Pancreas (tissue), 10 donors: ENCODE data around the gene PPP2R5E. TPM values are rescaled to one million over a fixed set of nuclear protein-coding genes. Genes with fewer than 3 reads are reported as not detected.

Source experiments
- ATAC-seq, 4 donors: fragments of 200-7000 bp; cut with Tn5 transposase; one replicate each; pipeline versions ENCODE4 v1.8.0 to v1.9.1; 2020; ENCODE audit warnings: mild to moderate bottlenecking in 4 of 4, moderate library complexity in 4 of 4
- DNase-seq, 6 donors: peaks; one replicate each; pipeline ENCODE4 v3.0.0-alpha.2; 2020
- FAIRE-seq: peaks from 2 replicates; lab custom pipeline; 2012; peaks lifted over from hg19 to GRCh38; lab: Jason Lieb, UNC
- H3K27ac ChIP-seq, 4 donors: fragments of 200-600 bp; sonication (generic); 1 replicate in 3 of 4; 2 replicates in 1 of 4; pipeline versions ENCODE4 v1.5.0 to v1.8.0; 2020
- H3K27me3 ChIP-seq, 4 donors: fragments of 200-600 bp; one replicate each; pipeline ENCODE4 v1.8.0; 2021
- H3K36me3 ChIP-seq, 3 donors: fragments of 200-600 bp; sonication (generic) in 1 of 3; one replicate each; pipeline versions ENCODE4 v1.5.0 to v1.8.0; 2020 to 2021
- H3K4me1 ChIP-seq, 3 donors: fragments of 200-600 bp; one replicate each; pipeline ENCODE4 v1.8.0; 2021
- H3K4me3 ChIP-seq, 4 donors: fragments of 200-600 bp; sonication (generic) in 2 of 4; one replicate each; pipeline versions ENCODE4 v1.5.0 to v1.8.0; 2020 to 2021
- H3K9me3 ChIP-seq, 4 donors: fragments of 200-600 bp; one replicate each; pipeline ENCODE4 v1.8.0; 2021
- WGBS, 2 donors: extraction: QIAGEN DNeasy Blood & Tissue Kit; methylation state at CpG; one replicate each; pipeline ENCODE4 v1.1.7; 2013; 5-methylcytosine and 5-hydroxymethylcytosine counted together
- intact Hi-C, 3 donors: fragments of 100-400 bp; cut with DNase I; formaldehyde crosslinking; loops; one replicate each; pipeline versions ENCODE4 v1.11.1 to v1.14.2; 2022
- polyA plus RNA-seq, 2 donors: library from polyadenylated mRNA; stranded (reverse); fragments of 200-250 nt; gene quantifications; one replicate each; pipeline ENCODE4 v1.2.3, GENCODE V29; 2013
- total RNA-seq, 6 donors: library from RNA; stranded (reverse); fragmentation: NEBNext Ultra II Directional in 4 of 6; extraction: Animal tissue kit (Norgen Biotek cat#: 25700) in 4 of 6; gene quantifications; one replicate each; pipeline versions ENCODE4 v1.2.1 to v1.2.4, GENCODE V29; 2021 to 2023
- TF ChIP-seq, protein P1 (sequence below), 4 donors: fragments of 200-600 bp; sonication (generic) in 3 of 4; IDR thresholded peaks; one replicate each; pipeline versions ENCODE4 v1.5.0 to v1.8.0; 2021; ENCODE audit warnings: antibody characterized with exemption in 4 of 4
- donor health status: healthy with polysubstance abuse.
- donor health status: DM: no; HTN: no; CAD: no; lungs with moderate emphysema.
- donor health status: DM: no; HTN: no; CAD: no.
- donor health status: control.
- donor health status: control.
- donor health status: Bipolar disorder and iron deficiency.
- donor health status: DM: yes; HTN: yes; CAD: no.
- donor health status: DM: no; HTN: no; CAD: no.
- donor health status: DM: no; HTN: no; CAD: no.
- donor health status: DM: yes; HTN: yes; CAD: no.

Gene PPP2R5E
- total and polyA plus RNA-seq, 8 donors = 3.6 to 25.6 (median 15.0) TPM

DNA sequence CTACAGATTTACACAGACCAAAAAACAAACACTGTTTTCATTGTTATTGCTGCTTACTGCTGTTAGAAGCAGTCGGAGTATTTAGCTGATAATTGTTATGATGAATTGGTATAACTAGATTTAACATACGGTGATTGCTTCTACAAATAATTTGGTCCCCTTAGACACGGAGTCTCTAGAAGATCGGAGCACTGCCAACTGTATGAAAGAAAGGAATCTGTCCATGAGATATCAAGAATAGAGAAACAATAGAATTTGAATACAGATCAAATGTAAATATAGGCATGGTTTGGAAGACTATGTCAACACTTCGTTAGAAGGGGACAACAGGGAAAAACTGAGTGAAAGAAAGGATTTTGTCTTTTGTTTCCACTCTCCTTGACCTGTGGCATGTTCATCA, 110.9 kb downstream of the PPP2R5E start:
- no peak for FAIRE-seq
- Histone ChIP-seq H3K4me3 (no peak overlapping the region), H3K27me3 (no peaks in the 10 kb centered on the region), H3K4me1 (peaks cover 22 to 39% (median 23%) of the 10 kb centered on the region in 3 donors), H3K9me3 (no peaks in the 10 kb centered on the region), H3K27ac (no peak overlapping the region), H3K36me3 (no peaks in the 10 kb centered on the region)
- TF ChIP-seq, protein P1, sequence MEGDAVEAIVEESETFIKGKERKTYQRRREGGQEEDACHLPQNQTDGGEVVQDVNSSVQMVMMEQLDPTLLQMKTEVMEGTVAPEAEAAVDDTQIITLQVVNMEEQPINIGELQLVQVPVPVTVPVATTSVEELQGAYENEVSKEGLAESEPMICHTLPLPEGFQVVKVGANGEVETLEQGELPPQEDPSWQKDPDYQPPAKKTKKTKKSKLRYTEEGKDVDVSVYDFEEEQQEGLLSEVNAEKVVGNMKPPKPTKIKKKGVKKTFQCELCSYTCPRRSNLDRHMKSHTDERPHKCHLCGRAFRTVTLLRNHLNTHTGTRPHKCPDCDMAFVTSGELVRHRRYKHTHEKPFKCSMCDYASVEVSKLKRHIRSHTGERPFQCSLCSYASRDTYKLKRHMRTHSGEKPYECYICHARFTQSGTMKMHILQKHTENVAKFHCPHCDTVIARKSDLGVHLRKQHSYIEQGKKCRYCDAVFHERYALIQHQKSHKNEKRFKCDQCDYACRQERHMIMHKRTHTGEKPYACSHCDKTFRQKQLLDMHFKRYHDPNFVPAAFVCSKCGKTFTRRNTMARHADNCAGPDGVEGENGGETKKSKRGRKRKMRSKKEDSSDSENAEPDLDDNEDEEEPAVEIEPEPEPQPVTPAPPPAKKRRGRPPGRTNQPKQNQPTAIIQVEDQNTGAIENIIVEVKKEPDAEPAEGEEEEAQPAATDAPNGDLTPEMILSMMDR (IDR thresholded peaks at IDR 0.05) = no peak
- no peak for ATAC-seq
- intact Hi-C loops = no loop called here
- whole genome bisulfite sequencing, 2 donors = 15 to 21% methylated on average over 5 of the region's 5 CpGs
- DNase-seq = no peak

DNA sequence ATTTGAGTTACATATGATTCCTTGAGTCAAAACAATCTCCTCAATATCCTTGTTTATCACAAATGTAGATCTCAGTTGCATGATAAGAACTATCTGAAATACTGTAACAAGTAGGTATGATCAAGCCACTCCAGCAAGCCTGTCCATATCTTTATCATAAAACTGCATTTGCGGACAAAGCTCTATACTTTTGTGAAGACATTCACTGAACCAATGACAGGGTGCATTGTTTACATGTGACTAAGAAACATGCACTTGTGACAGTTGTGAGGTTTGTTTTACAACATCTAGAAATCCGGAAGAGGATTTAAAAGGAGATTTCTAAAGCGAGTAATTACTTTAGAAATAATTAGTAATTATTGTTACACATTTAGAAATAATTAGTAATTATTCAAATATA, 111.7 kb downstream of the PPP2R5E start:
- TF ChIP-seq, protein P1 (IDR thresholded peaks at IDR 0.05) = no peak
- FAIRE-seq (peak; percentile 47), DNase-seq (no peak), ATAC-seq (no peak)
- no peaks in the 10 kb centered on the region for H3K9me3 ChIP-seq
- intact Hi-C loops = no loop called here
- H3K4me3 ChIP-seq = no peak overlapping the region
- no peak overlapping the region for H3K27ac ChIP-seq
- H3K27me3 ChIP-seq = no peaks in the 10 kb centered on the region
- H3K36me3 ChIP-seq = no peaks in the 10 kb centered on the region
- H3K4me1 ChIP-seq = peaks cover 15 to 33% (median 15%) of the 10 kb centered on the region in 3 donors
- 60 to 78% methylated on average over 3 of the region's 3 CpGs for WGBS, 2 donors

DNA sequence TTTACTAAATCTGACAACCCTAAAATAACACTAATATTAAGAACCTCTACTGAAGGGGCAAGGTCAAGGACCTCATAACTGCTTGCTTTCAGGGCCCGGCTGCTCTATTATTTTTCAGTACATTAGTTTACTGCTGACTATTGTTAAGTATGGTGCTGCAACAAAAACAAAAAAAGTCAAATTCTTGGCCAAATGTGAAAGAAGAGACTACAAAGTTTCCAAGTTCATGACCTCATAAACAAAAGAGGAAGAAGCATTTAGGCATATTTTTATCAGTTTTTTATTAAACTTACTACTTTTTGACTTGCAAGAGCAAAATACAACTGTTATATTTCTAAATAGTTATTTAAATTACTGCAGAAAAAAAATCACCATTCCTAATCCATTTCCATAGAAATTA, 114.7 kb downstream of the PPP2R5E start:
- Histone ChIP-seq H3K27me3 (no peaks in the 10 kb centered on the region), H3K4me3 (no peak overlapping the region), H3K4me1 (peaks cover 3 to 15% (median 4%) of the 10 kb centered on the region in 3 donors), H3K9me3 (no peaks in the 10 kb centered on the region), H3K27ac (no peak overlapping the region), H3K36me3 (no peaks in the 10 kb centered on the region)
- WGBS, 2 donors = 88 to 90% methylated on average over 1 of the region's 1 CpG
- DNase-seq = no peak
- intact Hi-C loops = loop anchor here in 1 of 3 donors (10.0 kb wide), 1 partner anchor 106 kb away; no protein-coding TSS in a partner anchor
- TF ChIP-seq, protein P1 (IDR thresholded peaks at IDR 0.05) = no peak
- no peak for ATAC-seq
- FAIRE-seq = no peak

DNA sequence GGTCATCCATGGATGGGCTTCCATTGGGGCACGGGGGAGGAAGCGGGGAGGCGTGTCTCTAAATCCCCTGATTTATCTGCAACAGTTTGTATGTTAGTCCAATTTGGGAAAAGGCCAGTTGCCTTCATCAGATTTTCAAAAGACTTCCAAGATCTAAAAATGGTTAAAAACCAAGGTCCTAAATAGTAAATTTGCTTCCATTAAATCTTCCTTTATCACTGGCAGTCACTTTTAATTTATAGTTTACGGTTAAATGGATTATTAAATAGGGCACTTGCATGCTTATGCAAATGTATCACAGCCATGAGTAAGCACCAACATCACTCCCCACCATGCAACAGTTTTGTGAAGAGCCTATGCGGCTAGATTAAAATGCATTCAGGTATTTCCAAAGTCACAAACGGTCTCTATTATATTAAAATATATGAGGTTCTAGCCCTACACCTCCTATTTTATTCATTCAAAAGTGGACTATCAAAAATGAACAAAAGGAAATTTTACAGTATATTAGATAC, 116.3 kb downstream of the PPP2R5E start:
- no peaks in the 10 kb centered on the region for H3K27me3 ChIP-seq
- ATAC-seq = no peak
- no peak for DNase-seq
- 95 to 96% methylated on average over 6 of the region's 6 CpGs for WGBS, 2 donors
- no peak overlapping the region for H3K4me3 ChIP-seq
- FAIRE-seq = no peak
- H3K27ac ChIP-seq = no peak overlapping the region
- no peaks in the 10 kb centered on the region for H3K36me3 ChIP-seq
- intact Hi-C loops = loop anchor here in 1 of 3 donors (10.0 kb wide), 1 partner anchor 108 kb away; no protein-coding TSS in a partner anchor
- no peaks in the 10 kb centered on the region for H3K9me3 ChIP-seq
- peaks cover 0 to 12% (median 4%) of the 10 kb centered on the region in 3 donors for H3K4me1 ChIP-seq
- TF ChIP-seq, protein P1 (IDR thresholded peaks at IDR 0.05) = no peak

DNA sequence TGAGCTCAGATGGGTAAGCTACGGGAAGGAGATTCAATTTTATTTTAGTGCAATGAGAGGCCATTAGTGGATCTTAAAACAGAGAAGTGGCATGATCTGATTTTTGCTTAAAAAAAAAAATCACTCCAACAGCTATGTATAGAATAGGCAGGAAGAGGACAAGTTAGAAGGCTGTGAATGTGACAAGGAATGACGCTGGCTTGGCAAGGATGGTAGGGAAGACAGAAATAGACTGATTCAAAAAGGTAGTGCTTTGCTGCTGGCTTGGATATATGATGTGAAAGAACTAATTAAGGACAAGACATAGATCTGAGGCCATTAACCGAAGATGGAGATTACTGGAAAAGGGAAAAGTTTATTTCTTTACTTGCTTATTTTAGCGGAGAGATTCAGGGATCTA, 119.3 kb downstream of the PPP2R5E start:
- Histone ChIP-seq H3K27ac (no peak overlapping the region), H3K27me3 (no peaks in the 10 kb centered on the region), H3K36me3 (no peaks in the 10 kb centered on the region), H3K4me1 (peaks cover 0 to 3% (median 0%) of the 10 kb centered on the region in 3 donors), H3K4me3 (no peak overlapping the region), H3K9me3 (no peaks in the 10 kb centered on the region)
- ATAC-seq = no peak
- TF ChIP-seq, protein P1 (IDR thresholded peaks at IDR 0.05) = no peak
- no peak for FAIRE-seq
- 94 to 95% methylated on average over 4 of the region's 4 CpGs for WGBS, 2 donors
- intact Hi-C loops = loop anchor here in 1 of 3 donors (10.0 kb wide), 1 partner anchor 111 kb away; no protein-coding TSS in a partner anchor
- DNase-seq = no peak
